Osteoblast (primary cell): ENCODE measurements around the gene MYF5. TPM values are rescaled to one million over a fixed set of nuclear protein-coding genes. Genes with fewer than 3 reads are reported as not detected.

Experiments
- DNase-seq: peaks from one replicate; pipeline ENCODE4 v3.0.0; 2011; ENCODE audit warnings: low spot score, mixed read lengths; ENCODE audit not compliant: insufficient read length; ENCODE audit errors: missing footprints
- H2AFZ ChIP-seq: 2 replicates; pipeline ENCODE4 v1.6.0; 2011; ENCODE audit warnings: mild to moderate bottlenecking, low read length
- H3K27ac ChIP-seq: 2 replicates; pipeline ENCODE4 v1.5.1; 2011; ENCODE audit warnings: mild to moderate bottlenecking, low read depth, low read length, moderate library complexity
- H3K27me3 ChIP-seq: 2 replicates; pipeline ENCODE4 v1.6.0; 2012; ENCODE audit warnings: mild to moderate bottlenecking, control low read depth, inconsistent platforms, low read length, moderate library complexity; ENCODE audit not compliant: insufficient read depth
- H3K36me3 ChIP-seq: 2 replicates; pipeline ENCODE4 v1.5.1; 2011; ENCODE audit warnings: mild to moderate bottlenecking, low read length, control low read depth, moderate library complexity; ENCODE audit not compliant: insufficient read depth
- H3K4me1 ChIP-seq: 2 replicates; pipeline ENCODE4 v1.5.1; 2011; ENCODE audit warnings: mild to moderate bottlenecking, low read length, control low read depth, moderate library complexity; ENCODE audit not compliant: insufficient read depth
- H3K4me2 ChIP-seq: 2 replicates; pipeline ENCODE4 v1.6.0; 2011; ENCODE audit warnings: mild to moderate bottlenecking, low read length; ENCODE audit not compliant: insufficient read depth
- H3K4me3 ChIP-seq: fragments of 200-600 bp; sonication (generic); 3 replicates; pipeline ENCODE4 v1.5.1; 2012; ENCODE audit warnings: mild to moderate bottlenecking, low read length, inconsistent platforms; ENCODE audit not compliant: insufficient read depth
- H3K79me2 ChIP-seq: 2 replicates; pipeline ENCODE4 v1.6.0; 2012; ENCODE audit warnings: mild to moderate bottlenecking, low read length, control low read depth, inconsistent platforms; ENCODE audit not compliant: insufficient read depth
- H3K9me3 ChIP-seq: 2 replicates; pipeline ENCODE4 v1.5.1; 2011; ENCODE audit warnings: low read depth, low read length, control low read depth
- H4K20me1 ChIP-seq: 2 replicates; pipeline ENCODE4 v1.6.0; 2012; ENCODE audit warnings: mild to moderate bottlenecking, low read length, control low read depth; ENCODE audit not compliant: insufficient read depth
- total RNA-seq: library from RNA; depleted of rRNA; stranded (reverse); fragments of >200 nt; gene quantifications from 2 replicates; pipeline ENCODE4 v1.2.3, GENCODE V29; 2012
- TF ChIP-seq, protein P1 (sequence below): IDR thresholded peaks from 2 replicates; pipeline ENCODE4 v1.5.1; 2011; ENCODE audit warnings: mild to moderate bottlenecking, low read depth, low read length, moderate library complexity; ENCODE audit errors: extremely low read depth

MYF5 gene
- total RNA-seq, 1 donor, result not detected

DNA sequence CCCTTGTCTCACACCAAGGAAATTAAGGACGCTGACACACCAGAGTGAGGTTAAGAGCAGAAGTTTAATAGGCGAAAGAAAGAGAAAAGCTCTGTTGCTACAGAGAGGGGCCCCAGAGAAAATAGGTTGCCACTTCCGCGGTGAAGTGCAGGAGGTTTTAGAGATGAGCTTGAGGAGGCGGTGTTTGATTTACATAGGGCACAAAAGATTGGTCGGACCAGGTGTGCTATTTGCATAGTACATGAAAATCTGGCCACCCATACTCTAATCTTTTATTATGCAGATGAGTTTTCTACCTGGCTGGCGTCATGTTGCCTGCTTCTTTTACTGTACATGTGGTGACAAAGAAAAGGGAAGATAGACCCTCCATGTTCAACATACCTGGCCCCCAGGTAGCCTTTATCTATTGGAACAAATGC, 32.6 kb upstream of the MYF5 start:
- H3K36me3 ChIP-seq, result no peaks in the 10 kb centered on the region
- H2AFZ ChIP-seq, result no peak overlapping the region
- H3K79me2 ChIP-seq, result no peaks in the 10 kb centered on the region
- H3K4me2 ChIP-seq, result no peak overlapping the region
- no peak for DNase-seq
- no peak overlapping the region for H3K27ac ChIP-seq
- H4K20me1 ChIP-seq, result no peaks in the 10 kb centered on the region
- TF ChIP-seq, protein P1, sequence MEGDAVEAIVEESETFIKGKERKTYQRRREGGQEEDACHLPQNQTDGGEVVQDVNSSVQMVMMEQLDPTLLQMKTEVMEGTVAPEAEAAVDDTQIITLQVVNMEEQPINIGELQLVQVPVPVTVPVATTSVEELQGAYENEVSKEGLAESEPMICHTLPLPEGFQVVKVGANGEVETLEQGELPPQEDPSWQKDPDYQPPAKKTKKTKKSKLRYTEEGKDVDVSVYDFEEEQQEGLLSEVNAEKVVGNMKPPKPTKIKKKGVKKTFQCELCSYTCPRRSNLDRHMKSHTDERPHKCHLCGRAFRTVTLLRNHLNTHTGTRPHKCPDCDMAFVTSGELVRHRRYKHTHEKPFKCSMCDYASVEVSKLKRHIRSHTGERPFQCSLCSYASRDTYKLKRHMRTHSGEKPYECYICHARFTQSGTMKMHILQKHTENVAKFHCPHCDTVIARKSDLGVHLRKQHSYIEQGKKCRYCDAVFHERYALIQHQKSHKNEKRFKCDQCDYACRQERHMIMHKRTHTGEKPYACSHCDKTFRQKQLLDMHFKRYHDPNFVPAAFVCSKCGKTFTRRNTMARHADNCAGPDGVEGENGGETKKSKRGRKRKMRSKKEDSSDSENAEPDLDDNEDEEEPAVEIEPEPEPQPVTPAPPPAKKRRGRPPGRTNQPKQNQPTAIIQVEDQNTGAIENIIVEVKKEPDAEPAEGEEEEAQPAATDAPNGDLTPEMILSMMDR, result no peak
- no peak overlapping the region for H3K4me3 ChIP-seq
- H3K9me3 ChIP-seq, result no peaks in the 10 kb centered on the region
- no peaks in the 10 kb centered on the region for H3K27me3 ChIP-seq
- no peaks in the 10 kb centered on the region for H3K4me1 ChIP-seq

DNA sequence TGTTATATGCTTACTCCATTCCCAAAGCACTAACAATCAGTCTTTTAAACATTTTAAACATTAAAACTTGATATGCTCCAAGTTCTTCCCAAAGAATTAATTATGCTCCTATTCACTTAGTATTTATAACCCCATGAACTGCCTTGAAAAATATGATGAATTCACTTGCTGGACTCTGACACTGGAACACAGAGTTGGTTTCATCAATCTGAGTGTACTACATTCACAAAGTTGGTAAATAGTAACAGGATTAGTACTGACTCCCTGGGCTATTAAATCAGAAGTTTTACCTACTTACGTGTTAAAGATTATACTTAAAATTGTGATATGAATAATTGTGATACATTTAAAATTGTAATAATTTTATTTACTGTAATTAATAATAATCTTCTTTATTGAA, 26.6 kb upstream of the MYF5 start:
- TF ChIP-seq, protein P1, result no peak
- H3K36me3 ChIP-seq, result no peaks in the 10 kb centered on the region
- no peaks in the 10 kb centered on the region for H3K79me2 ChIP-seq
- no peaks in the 10 kb centered on the region for H3K27me3 ChIP-seq
- DNase-seq, result no peak
- H4K20me1 ChIP-seq, result no peaks in the 10 kb centered on the region
- H3K4me3 ChIP-seq, result no peak overlapping the region
- no peaks in the 10 kb centered on the region for H3K9me3 ChIP-seq
- no peak overlapping the region for H3K4me2 ChIP-seq
- H2AFZ ChIP-seq, result no peak overlapping the region
- no peak overlapping the region for H3K27ac ChIP-seq
- no peaks in the 10 kb centered on the region for H3K4me1 ChIP-seq

DNA sequence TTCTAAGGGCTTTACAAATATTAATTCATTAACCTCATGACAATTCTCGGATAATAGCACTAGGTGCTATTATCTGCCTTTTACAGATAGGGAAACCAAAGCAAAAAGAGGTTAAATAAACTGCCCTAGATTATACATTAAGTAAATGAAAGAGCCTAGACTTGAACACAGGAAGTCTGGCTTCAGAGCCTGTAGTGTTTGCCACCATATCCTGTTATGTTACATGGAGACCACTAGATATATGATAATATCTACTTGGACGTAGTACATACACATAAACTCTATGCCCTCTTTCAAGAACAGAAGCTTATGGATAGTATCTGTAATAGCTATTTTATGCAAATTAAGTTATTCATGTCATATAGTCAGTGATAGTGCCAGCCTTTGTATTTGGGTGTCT, 26.2 kb upstream of the MYF5 start:
- H3K36me3 ChIP-seq, result no peaks in the 10 kb centered on the region
- no peaks in the 10 kb centered on the region for H3K27me3 ChIP-seq
- no peak overlapping the region for H2AFZ ChIP-seq
- H3K27ac ChIP-seq, result no peak overlapping the region
- no peak overlapping the region for H3K4me2 ChIP-seq
- no peak for DNase-seq
- TF ChIP-seq, protein P1, result no peak
- no peaks in the 10 kb centered on the region for H3K9me3 ChIP-seq
- H3K4me1 ChIP-seq, result no peaks in the 10 kb centered on the region
- no peaks in the 10 kb centered on the region for H4K20me1 ChIP-seq
- no peak overlapping the region for H3K4me3 ChIP-seq
- H3K79me2 ChIP-seq, result no peaks in the 10 kb centered on the region

DNA sequence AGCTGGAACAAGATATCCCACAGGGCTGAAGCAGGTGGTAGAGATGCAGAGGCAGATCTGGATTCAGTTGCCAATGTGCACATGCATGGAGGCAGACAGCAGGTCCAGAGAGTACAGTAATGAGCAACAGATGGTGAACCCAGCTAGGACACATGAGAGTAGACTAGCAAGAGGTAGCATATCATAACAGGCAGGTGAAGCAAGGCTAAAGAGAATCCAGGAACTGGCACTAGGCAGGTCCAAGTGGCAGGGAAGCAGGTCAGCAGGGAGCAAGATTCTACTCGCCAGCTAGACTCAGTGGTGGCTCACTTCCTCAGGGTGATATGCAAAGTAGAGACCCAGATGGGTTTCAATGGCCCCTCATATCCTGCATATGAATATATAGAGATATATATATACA, 24.6 kb upstream of the MYF5 start:
- Histone ChIP-seq H3K4me3 (no peak overlapping the region), H2AFZ (no peak overlapping the region), H3K9me3 (no peaks in the 10 kb centered on the region), H3K36me3 (no peaks in the 10 kb centered on the region), H3K27me3 (no peaks in the 10 kb centered on the region), H3K4me2 (no peak overlapping the region), H3K79me2 (no peaks in the 10 kb centered on the region), H3K27ac (no peak overlapping the region), H3K4me1 (no peaks in the 10 kb centered on the region), H4K20me1 (no peaks in the 10 kb centered on the region)
- TF ChIP-seq, protein P1, result no peak
- no peak for DNase-seq
